Stimulated activated naive CD8-positive, alpha-beta T cell treated with anti-CD3 and anti-CD28 coated beads, Interleukin-15, Interleukin-2, amounts not matched to agents 100 ng/mL and 50 ng/mL, for 24 hours (primary cell): Measurements from ENCODE around the gene DDX54.

Experiments used
- H3K27ac Mint-ChIP-seq: one replicate; pipeline ENCODE4 v1.8.0; 2021; ENCODE audit warnings: mild to moderate bottlenecking, mixed read lengths
- H3K27me3 Mint-ChIP-seq: one replicate; pipeline ENCODE4 v1.8.0; 2021; ENCODE audit warnings: mixed read lengths
- H3K36me3 Mint-ChIP-seq: one replicate; pipeline ENCODE4 v1.8.0; 2021; ENCODE audit warnings: low read depth, mixed read lengths
- H3K4me1 Mint-ChIP-seq: one replicate; pipeline ENCODE4 v1.8.0; 2021; ENCODE audit warnings: low read depth, mixed read lengths
- H3K4me3 Mint-ChIP-seq: one replicate; pipeline ENCODE4 v1.8.0; 2021; ENCODE audit warnings: mild to moderate bottlenecking, mixed read lengths
- H3K9me3 Mint-ChIP-seq: one replicate; pipeline ENCODE4 v1.8.0; 2021; ENCODE audit warnings: mixed read lengths

The DDX54 gene

GRCh38 chr12:113185180-113186032 lies at the start of gene DDX54, which contains the start of gene RITA1:
TSS of gene DDX54 (minus strand) at chr12:113185478. CDS start at chr12:113185451, 27 bp downstream.
TSS of gene RITA1 (plus strand) at chr12:113185721. CDS start at chr12:113186747, 1,026 bp downstream.
- H3K4me3 Mint-ChIP-seq: peak within 1 kb of the TSS; percentile 94
- peak within 1 kb of the TSS; percentile 95 for H3K27ac Mint-ChIP-seq
- no peaks in the 10 kb centered on the region for H3K27me3 Mint-ChIP-seq
- no peaks in the 10 kb centered on the region for H3K9me3 Mint-ChIP-seq
- H3K36me3 Mint-ChIP-seq: peaks cover 33% of the 10 kb centered on the region
- H3K4me1 Mint-ChIP-seq: peaks cover 40% of the 10 kb centered on the region

GRCh38 chr12:113234483-113234882 lies 49.2 kb upstream of the DDX54 start:
- Mint-ChIP-seq H3K9me3 (no peaks in the 10 kb centered on the region), H3K4me3 (no peak overlapping the region), H3K27me3 (no peaks in the 10 kb centered on the region), H3K36me3 (peaks cover 46% of the 10 kb centered on the region), H3K4me1 (peaks cover 65% of the 10 kb centered on the region), H3K27ac (no peak overlapping the region)

- H3K4me3 Mint-ChIP-seq: no peak overlapping the region
- H3K36me3 Mint-ChIP-seq: peaks cover 42% of the 10 kb centered on the region
- H3K9me3 Mint-ChIP-seq: no peaks in the 10 kb centered on the region
- H3K27me3 Mint-ChIP-seq: no peaks in the 10 kb centered on the region
- no peak overlapping the region for H3K27ac Mint-ChIP-seq
- peaks cover 66% of the 10 kb centered on the region for H3K4me1 Mint-ChIP-seq
Measured at GRCh38 chr12:113233967-113234366, 48.7 kb upstream of the DDX54 start.

- peaks cover 71% of the 10 kb centered on the region for H3K4me1 Mint-ChIP-seq
- peaks cover 50% of the 10 kb centered on the region for H3K36me3 Mint-ChIP-seq
- H3K27ac Mint-ChIP-seq: peak overlapping the region; percentile 82
- H3K4me3 Mint-ChIP-seq: peak overlapping the region; percentile 66
- no peaks in the 10 kb centered on the region for H3K27me3 Mint-ChIP-seq
- no peaks in the 10 kb centered on the region for H3K9me3 Mint-ChIP-seq
Measured at GRCh38 chr12:113232840-113233585, 47.7 kb upstream of the DDX54 start.

GRCh38 chr12:113232089-113232839 lies 47.0 kb upstream of the DDX54 start:
- peaks cover 57% of the 10 kb centered on the region for H3K36me3 Mint-ChIP-seq
- H3K27me3 Mint-ChIP-seq: no peaks in the 10 kb centered on the region
- H3K4me3 Mint-ChIP-seq: peak overlapping the region; percentile 66
- H3K4me1 Mint-ChIP-seq: peaks cover 71% of the 10 kb centered on the region
- H3K9me3 Mint-ChIP-seq: no peaks in the 10 kb centered on the region
- peak overlapping the region; percentile 82 for H3K27ac Mint-ChIP-seq

GRCh38 chr12:113231235-113232088 lies 46.2 kb upstream of the DDX54 start:
- Mint-ChIP-seq H3K4me1 (peaks cover 66% of the 10 kb centered on the region), H3K9me3 (no peaks in the 10 kb centered on the region), H3K4me3 (no peak overlapping the region), H3K36me3 (peaks cover 62% of the 10 kb centered on the region), H3K27ac (no peak overlapping the region), H3K27me3 (no peaks in the 10 kb centered on the region)

- Mint-ChIP-seq H3K4me1 (peaks cover 57% of the 10 kb centered on the region), H3K4me3 (peak overlapping the region; percentile 38)
Measured at GRCh38 chr12:113230315-113231234, 45.3 kb upstream of the DDX54 start.

GRCh38 chr12:113228394-113229028 lies 43.2 kb upstream of the DDX54 start:
- Mint-ChIP-seq H3K9me3 (no peaks in the 10 kb centered on the region), H3K27me3 (no peaks in the 10 kb centered on the region), H3K4me3 (no peak overlapping the region), H3K36me3 (peaks cover 56% of the 10 kb centered on the region), H3K27ac (peak overlapping the region; percentile 68), H3K4me1 (peaks cover 54% of the 10 kb centered on the region)

More at GRCh38 chr12:113230315-113231234, 45.3 kb upstream of the DDX54 start:
- H3K27ac Mint-ChIP-seq: peak overlapping the region; percentile 83
- H3K27me3 Mint-ChIP-seq: no peaks in the 10 kb centered on the region
- H3K9me3 Mint-ChIP-seq: no peaks in the 10 kb centered on the region
- peaks cover 59% of the 10 kb centered on the region for H3K36me3 Mint-ChIP-seq

GRCh38 chr12:113227686-113228391 lies 42.6 kb upstream of the DDX54 start:
- H3K4me1 Mint-ChIP-seq: peaks cover 54% of the 10 kb centered on the region
- H3K27ac Mint-ChIP-seq: peak overlapping the region; percentile 68

GRCh38 chr12:113226696-113227568 lies 41.7 kb upstream of the DDX54 start:
- no peaks in the 10 kb centered on the region for H3K9me3 Mint-ChIP-seq
- no peak overlapping the region for H3K4me3 Mint-ChIP-seq
- H3K36me3 Mint-ChIP-seq: peaks cover 52% of the 10 kb centered on the region
- peaks cover 54% of the 10 kb centered on the region for H3K4me1 Mint-ChIP-seq
- no peaks in the 10 kb centered on the region for H3K27me3 Mint-ChIP-seq
- no peak overlapping the region for H3K27ac Mint-ChIP-seq

More at GRCh38 chr12:113227686-113228391, 42.6 kb upstream of the DDX54 start:
- H3K36me3 Mint-ChIP-seq: peaks cover 54% of the 10 kb centered on the region
- H3K9me3 Mint-ChIP-seq: no peaks in the 10 kb centered on the region
- H3K4me3 Mint-ChIP-seq: no peak overlapping the region
- H3K27me3 Mint-ChIP-seq: no peaks in the 10 kb centered on the region

GRCh38 chr12:113224955-113225354 lies 39.7 kb upstream of the DDX54 start:
- Mint-ChIP-seq H3K27me3 (no peaks in the 10 kb centered on the region), H3K4me1 (peaks cover 47% of the 10 kb centered on the region), H3K4me3 (no peak overlapping the region), H3K36me3 (peaks cover 33% of the 10 kb centered on the region), H3K27ac (no peak overlapping the region), H3K9me3 (no peaks in the 10 kb centered on the region)
